ENCODE measurements around the gene ANP32B. TPM values are rescaled to one million over a fixed set of nuclear protein-coding genes. Genes with fewer than 3 reads are reported as not detected.

The ANP32B gene
- total and polyA plus RNA-seq, 2 donors (not counting 1 experiment from before 2014, with no cell fraction given): 17.6 to 138 TPM

DNA sequence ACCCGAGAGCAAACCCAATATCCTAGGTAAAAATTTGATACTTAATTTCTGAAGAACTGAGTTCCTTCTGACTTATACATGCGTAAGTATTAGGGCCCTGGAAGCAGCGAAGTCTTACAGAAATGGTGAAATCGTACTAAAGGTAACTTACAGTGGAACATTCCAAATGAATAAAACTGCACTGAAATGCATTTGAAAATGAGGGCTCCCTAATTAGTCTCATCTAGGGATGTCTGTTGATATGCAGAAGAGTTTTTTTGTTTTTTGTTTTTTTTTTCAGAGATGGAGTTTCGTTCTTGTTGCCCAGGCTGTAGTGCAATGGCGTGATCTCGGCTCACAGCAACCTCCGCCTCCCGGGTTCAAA is 63.0 kb downstream of the ANP32B start:
- H3K9me3 ChIP-seq (ENCODE audit: control extremely low read depth in 1 of 3, control insufficient read depth in 2 of 3, insufficient read depth in 1 of 3, low read length in 2 of 3): peaks cover 0 to 18% (median 4%) of the 10 kb centered on the region in 3 donors
- intact Hi-C loops (cut with micrococcal nuclease): no loop called here
- H3K27me3 ChIP-seq (replicated peaks in 1 of 4; ENCODE audit: control extremely low read depth in 1 of 4, control insufficient read depth in 3 of 4, insufficient read depth in 4 of 4, low read length in 3 of 4): no peaks in the 10 kb centered on the region
- Mint-ChIP-seq H3K27ac (no peak overlapping the region), H3K9me3 (ENCODE audit: insufficient read depth) (peaks cover 3% of the 10 kb centered on the region), H3K4me3 (peak overlapping the region; percentile 63), H3K4me1 (peaks cover 38% of the 10 kb centered on the region), H3K27me3 (no peaks in the 10 kb centered on the region)
- no peak overlapping the region for H3K27ac ChIP-seq (ENCODE audit: low read length in 2 of 2)
- H3K79me2 ChIP-seq (ENCODE audit: control insufficient read depth, insufficient read depth, low read length): peaks cover 28% of the 10 kb centered on the region
- no peak for ATAC-seq (ENCODE audit: low read depth)
- H3K4me1 ChIP-seq (ENCODE audit: control insufficient read depth in 2 of 2, insufficient read depth in 2 of 2, low read length in 2 of 2): peaks cover 33 to 35% of the 10 kb centered on the region in 2 donors
- peak overlapping the region; percentile 66 for H3K4me2 ChIP-seq (replicated peaks; ENCODE audit: low read depth, low read length, poor library complexity, severe bottlenecking)
- no peaks in the 10 kb centered on the region for H4K20me1 ChIP-seq (ENCODE audit: control insufficient read depth, insufficient read depth, low read length, poor library complexity, severe bottlenecking)
- TF ChIP-seq CTCF (IDR thresholded peaks at IDR 0.05): no peak
- no peak for TF ChIP-seq EZH2 (IDR thresholded peaks at IDR 0.05; ENCODE audit: borderline replicate concordance, insufficient read depth, low read depth, low read length, poor library complexity, severe bottlenecking)
- peak overlapping the region; percentile 60 for H3K9ac ChIP-seq (ENCODE audit: low read length)
- ChIA-PET CTCF (interaction anchor here (0.9 to 5.0 kb wide), 6 partner anchors 12 to 209 kb away, joined by 3 to 34 read pairs (median 4); partner anchors contain the start of genes TBC1D2 and TRMO), POLR2A (interaction anchor here (1.0 to 1.7 kb wide), 2 partner anchors 10 to 210 kb away, joined by 5 read pairs; partner anchors contain the start of gene NANS)
- H3K4me3 ChIP-seq (ENCODE audit: control extremely low read depth in 1 of 5, extremely low read depth in 1 of 5, insufficient read depth in 1 of 5, low read depth in 2 of 5, low read length in 4 of 5): peak overlapping the region in 1 of 5 experiments; percentile 74
- no peaks in the 10 kb centered on the region for H3K36me3 ChIP-seq (replicated peaks in 1 of 2; ENCODE audit: control extremely low read depth in 1 of 2, control insufficient read depth in 1 of 2, extremely low read depth in 1 of 2, insufficient read depth in 2 of 2, low read length in 1 of 2)
- no peak for DNase-seq
- no peak overlapping the region for H2AFZ ChIP-seq (ENCODE audit: insufficient read depth, low read depth, low read length, poor library complexity, severe bottlenecking)
- WGBS (ENCODE audit: insufficient coverage): 95% methylated on average over 3 of the region's 9 CpGs

DNA sequence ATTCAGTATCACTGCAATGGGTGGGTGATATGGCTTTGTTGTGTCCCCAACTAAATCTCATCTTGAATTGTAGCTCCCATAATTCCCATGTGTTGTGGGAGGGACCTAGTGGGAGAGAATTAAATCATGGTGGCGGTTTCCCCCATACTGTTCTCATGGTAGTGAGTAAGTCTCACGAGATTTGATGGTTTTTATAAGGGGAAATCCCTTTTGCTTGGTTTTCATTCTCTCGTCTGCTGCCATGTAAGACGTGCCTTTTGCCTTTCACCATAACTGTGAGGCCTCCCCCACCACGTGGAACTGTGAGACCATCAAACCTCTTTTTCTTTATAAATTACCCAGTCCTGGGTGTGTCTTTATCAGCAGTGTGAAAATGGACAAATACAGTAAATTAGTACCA is 63.9 kb downstream of the ANP32B start:
- H3K9ac ChIP-seq (ENCODE audit: low read length): no peak overlapping the region
- ChIA-PET POLR2A (no interaction called here), CTCF (interaction anchor here (1.3 to 5.0 kb wide), 3 partner anchors 7 to 146 kb away, joined by 3 to 34 read pairs (median 3); no protein-coding TSS in a partner anchor)
- peaks cover 3% of the 10 kb centered on the region for H3K9me3 Mint-ChIP-seq (ENCODE audit: insufficient read depth)
- WGBS (ENCODE audit: insufficient coverage): no CpG with 5 or more reads among the region's 5 CpGs
- ATAC-seq (ENCODE audit: low read depth) (no peak), DNase-seq (no peak)
- no peak overlapping the region for H3K4me2 ChIP-seq (replicated peaks; ENCODE audit: low read depth, low read length, poor library complexity, severe bottlenecking)
- no peak overlapping the region for H2AFZ ChIP-seq (ENCODE audit: insufficient read depth, low read depth, low read length, poor library complexity, severe bottlenecking)
- no peak overlapping the region for H3K27ac ChIP-seq (ENCODE audit: low read length in 2 of 2)
- TF ChIP-seq CTCF (IDR thresholded peaks at IDR 0.05): no peak
- TF ChIP-seq EZH2 (IDR thresholded peaks at IDR 0.05; ENCODE audit: borderline replicate concordance, insufficient read depth, low read depth, low read length, poor library complexity, severe bottlenecking): no peak
- H3K27me3 ChIP-seq (replicated peaks in 1 of 4; ENCODE audit: control extremely low read depth in 1 of 4, control insufficient read depth in 3 of 4, insufficient read depth in 4 of 4, low read length in 3 of 4): no peaks in the 10 kb centered on the region
- H3K4me1 Mint-ChIP-seq: peaks cover 38% of the 10 kb centered on the region
- no peak overlapping the region for H3K4me3 ChIP-seq (ENCODE audit: control extremely low read depth in 1 of 5, extremely low read depth in 1 of 5, insufficient read depth in 1 of 5, low read depth in 2 of 5, low read length in 4 of 5)
- peaks cover 0 to 18% (median 4%) of the 10 kb centered on the region in 3 donors for H3K9me3 ChIP-seq (ENCODE audit: control extremely low read depth in 1 of 3, control insufficient read depth in 2 of 3, insufficient read depth in 1 of 3, low read length in 2 of 3)
- intact Hi-C loops (cut with micrococcal nuclease): no loop called here
- peaks cover 33 to 35% of the 10 kb centered on the region in 2 donors for H3K4me1 ChIP-seq (ENCODE audit: control insufficient read depth in 2 of 2, insufficient read depth in 2 of 2, low read length in 2 of 2)
- H3K27ac Mint-ChIP-seq: no peak overlapping the region
- H4K20me1 ChIP-seq (ENCODE audit: control insufficient read depth, insufficient read depth, low read length, poor library complexity, severe bottlenecking): no peaks in the 10 kb centered on the region
- H3K4me3 Mint-ChIP-seq: no peak overlapping the region
- peaks cover 28% of the 10 kb centered on the region for H3K79me2 ChIP-seq (ENCODE audit: control insufficient read depth, insufficient read depth, low read length)
- H3K27me3 Mint-ChIP-seq: no peaks in the 10 kb centered on the region
- H3K36me3 ChIP-seq (replicated peaks in 1 of 2; ENCODE audit: control extremely low read depth in 1 of 2, control insufficient read depth in 1 of 2, extremely low read depth in 1 of 2, insufficient read depth in 2 of 2, low read length in 1 of 2): no peaks in the 10 kb centered on the region

Data from B cell (primary cell).